Stimulated activated CD4-positive, alpha-beta T cell treated with anti-CD3 and anti-CD28 coated beads, Interleukin-15, amount 100 ng/mL, for 24 hours (primary cell): Measurements from ENCODE around the gene SSRP1.
"Not testable (repeated sequence)": the region's sequence is repeated elsewhere in the genome, so short reads cannot be mapped to it uniquely, and the experiment has no call there.

ENCODE experiments used
- DNase-seq: peaks from one replicate; pipeline ENCODE4 v3.0.0-alpha.2; 2020

Gene SSRP1

GRCh38 chr11:57313071-57313787 is 22.5 kb downstream of the SSRP1 start:
- DNase-seq: no peak

DNA sequence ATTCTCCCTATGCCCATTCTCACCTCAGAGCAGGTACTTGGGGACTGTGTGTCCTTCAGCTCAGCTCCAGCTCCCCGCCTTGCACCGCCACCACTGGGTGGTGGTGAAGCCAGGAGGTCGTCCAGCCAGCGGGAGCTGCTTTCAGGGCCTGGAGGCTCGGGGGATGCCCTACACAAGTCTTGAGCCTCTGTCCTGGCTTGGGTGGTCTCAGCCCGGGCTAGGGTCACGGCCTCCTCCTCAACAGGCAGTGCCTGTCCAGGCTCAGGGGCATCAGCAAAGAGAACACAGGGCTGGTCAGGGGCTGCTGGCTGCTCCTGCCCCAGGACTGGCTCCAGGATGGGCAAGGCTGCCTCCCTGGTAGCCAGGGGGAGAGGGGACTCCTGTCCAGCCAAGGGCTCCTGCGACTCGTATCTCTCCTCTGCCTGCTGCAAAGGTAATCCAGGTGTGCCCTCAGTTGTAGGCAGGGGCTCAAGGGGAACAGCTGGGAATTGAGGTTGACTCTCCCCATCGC is 23.1 kb downstream of the SSRP1 start:
- DNase-seq: no peak

GRCh38 chr11:57311109-57311936 is 24.4 kb downstream of the SSRP1 start:
- DNase-seq: peak; percentile 89

DNA sequence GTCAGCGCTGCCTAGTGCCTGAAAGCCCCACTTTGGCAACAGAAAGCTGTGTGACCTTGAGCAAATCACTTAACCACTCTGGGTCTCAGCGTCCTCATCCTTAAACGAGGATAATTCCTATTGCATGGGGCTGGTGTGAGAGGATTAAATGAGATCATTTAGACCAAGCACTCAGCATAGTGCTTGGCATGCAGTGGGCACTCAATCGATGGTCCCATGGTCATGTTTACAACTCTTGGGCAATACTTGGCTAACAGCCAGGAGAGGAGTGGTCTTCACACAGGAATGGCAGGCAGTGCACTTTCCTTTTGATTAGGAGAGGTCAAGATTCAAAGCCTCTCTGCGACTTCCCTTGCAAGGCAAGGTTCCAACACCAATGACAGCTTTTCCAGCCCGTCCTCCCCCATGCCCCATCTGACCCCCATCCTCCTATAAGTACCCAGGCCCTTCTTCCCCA is 25.0 kb downstream of the SSRP1 start:
- DNase-seq: no peak

GRCh38 chr11:57310091-57310490 is 25.6 kb downstream of the SSRP1 start:
- DNase-seq: no peak

- no peak for DNase-seq
Observed at GRCh38 chr11:57309106-57310059, 26.3 kb downstream of the SSRP1 start.

GRCh38 chr11:57308426-57309060 is 27.1 kb downstream of the SSRP1 start:
- DNase-seq: no peak

DNA sequence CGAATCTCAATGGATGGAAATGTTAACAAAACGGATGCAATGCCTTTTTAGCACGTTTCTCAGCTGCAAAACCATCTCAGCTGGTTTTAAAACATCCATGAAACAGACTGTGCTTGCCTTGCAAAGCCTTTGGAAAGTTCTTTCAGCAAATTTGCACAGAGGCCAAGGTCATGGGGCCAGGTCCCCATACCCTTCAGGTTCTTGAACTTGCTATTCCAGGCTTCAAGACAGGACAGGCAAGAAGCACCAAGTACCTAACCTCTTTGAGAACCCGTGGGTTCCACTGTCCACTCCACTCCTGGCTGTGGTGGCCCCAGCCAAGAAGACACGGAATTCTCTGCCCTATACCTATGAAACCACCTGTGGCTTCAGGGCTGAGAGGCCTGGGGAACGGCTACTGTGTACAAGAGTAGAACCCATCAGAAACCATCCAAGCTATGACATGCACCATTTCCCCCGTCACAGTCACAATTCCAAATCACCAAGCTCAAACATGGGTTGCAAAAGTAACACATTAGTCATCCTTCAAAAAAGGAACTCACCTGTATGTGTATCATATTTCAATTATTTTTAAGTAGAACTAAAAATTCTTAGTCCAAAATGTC is 27.9 kb downstream of the SSRP1 start:
- no peak for DNase-seq

- no peak for DNase-seq
Observed at GRCh38 chr11:57306940-57307565, 28.6 kb downstream of the SSRP1 start.

DNA sequence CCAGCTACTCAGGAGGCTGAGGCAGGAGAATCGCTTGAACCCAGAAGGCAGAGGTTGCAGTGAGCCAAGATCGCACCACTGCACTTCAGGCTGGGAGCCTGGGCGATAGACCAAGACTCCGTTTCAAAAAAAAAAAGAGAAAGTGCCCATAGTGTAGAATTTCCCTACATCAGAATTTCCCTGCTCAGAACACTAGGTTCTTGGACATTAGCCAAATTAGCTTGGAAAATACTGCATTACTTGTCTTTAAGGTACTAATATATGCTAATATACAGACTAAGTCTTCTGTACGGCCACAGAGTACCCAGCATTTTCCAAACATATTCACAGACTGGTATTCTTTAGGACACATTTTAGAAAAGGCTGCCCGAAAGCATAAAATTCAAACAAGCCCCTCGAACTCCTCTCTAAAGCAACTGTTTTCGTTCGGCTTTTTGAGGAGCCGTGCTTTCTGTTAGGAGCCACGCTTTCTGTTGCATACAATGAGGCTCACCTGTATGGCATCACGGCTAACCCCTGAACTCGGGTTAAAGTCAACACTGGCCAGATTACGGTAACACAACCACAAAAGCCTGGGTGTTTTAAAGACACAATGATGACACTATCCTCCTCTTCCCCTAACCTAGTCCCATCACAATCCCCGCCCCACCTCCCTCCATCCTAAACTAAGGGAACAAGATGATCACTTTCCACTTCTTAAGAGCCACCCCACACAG is 29.4 kb downstream of the SSRP1 start:
- no peak for DNase-seq

GRCh38 chr11:57305523-57305922 is 30.2 kb downstream of the SSRP1 start:
- no peak for DNase-seq

GRCh38 chr11:57303990-57304579 is 31.6 kb downstream of the SSRP1 start:
- no peak for DNase-seq

- no peak for DNase-seq
Observed at GRCh38 chr11:57303280-57303989, 32.3 kb downstream of the SSRP1 start.

DNA sequence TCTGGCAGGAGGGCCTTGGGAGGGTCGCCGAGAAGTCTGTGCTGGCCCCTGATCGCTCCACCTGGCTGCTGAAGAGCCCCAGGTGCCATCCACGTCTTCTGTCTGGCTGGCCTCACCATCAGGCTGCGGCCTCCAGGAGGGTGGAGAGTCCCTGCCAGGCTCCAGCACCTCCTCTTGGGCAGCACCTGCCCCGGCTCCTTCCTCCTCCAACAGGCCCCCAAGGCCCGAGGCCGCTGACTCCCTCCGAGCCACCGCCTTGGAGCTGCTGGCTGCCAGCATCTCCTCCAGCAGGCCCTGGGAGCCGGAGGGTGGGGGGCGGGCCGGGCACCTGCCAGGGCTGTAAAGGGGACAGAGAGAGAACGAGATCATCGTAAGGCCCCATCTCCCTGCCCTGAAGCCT is 33.2 kb downstream of the SSRP1 start:
- DNase-seq: no peak

DNA sequence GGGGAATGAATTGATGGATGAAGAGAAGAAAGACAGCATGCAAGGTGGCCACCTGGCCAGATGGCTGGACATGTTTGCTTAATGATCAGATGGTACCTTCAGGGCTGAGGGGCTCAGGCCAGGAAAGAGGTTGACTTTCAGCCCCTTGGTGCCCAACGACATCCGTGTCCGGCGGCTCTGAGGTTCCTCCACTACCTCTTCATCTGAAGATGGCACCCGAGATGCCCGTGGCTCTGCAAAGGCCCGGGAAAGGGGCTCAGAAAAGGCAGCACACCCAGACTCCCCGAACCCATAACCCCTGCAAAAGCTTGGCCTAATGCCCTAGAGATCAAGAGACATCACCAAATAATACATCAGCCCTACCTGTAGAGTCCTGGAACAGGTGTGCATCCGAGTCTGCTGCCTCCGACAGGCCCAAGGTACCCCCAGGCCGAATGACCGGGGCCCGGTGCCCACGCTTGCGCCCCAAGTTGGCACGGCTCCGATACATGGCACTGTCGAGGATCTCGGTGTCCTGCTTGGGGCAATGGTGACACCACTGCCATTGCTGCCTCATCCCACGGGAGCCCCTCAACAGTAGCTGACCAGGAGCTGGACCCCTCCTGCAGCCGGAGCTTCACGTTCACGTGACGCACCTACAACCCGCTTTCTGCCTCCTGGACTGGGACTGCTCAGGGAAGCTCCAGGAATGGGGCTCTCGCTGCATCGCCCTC is 33.8 kb downstream of the SSRP1 start:
- DNase-seq: no peak

GRCh38 chr11:57300785-57301184 is 34.9 kb downstream of the SSRP1 start:
- DNase-seq: no peak

DNA sequence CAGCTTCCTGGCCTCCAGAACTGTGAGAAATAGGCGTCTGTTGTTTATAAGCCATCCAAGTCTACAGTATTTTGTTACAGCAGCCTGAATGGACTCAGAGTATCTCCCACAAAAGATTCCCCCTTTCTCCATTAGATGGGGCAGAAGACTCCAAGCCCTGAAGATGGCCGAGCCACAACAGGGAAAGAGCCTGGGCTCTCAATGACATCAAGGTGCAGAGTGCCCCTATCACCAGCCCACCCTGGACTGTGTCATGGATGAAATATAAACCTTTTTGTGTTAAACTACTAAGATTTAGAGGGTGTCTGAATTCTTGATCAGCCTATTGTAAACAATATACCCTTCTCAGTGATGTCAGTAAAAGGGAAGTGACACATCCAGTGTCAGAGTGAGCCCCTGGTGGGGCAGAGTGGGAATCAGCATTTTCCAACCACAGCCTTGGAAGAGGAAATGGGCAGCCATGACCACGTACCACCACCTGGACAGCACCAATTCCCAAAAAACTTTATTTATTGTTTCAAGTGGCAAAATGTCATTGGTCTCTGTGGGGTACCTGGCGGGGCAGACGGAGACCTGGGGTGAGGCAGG is 36.4 kb downstream of the SSRP1 start:
- no peak for DNase-seq

- no peak for DNase-seq
Observed at GRCh38 chr11:57297221-57297620, 38.5 kb downstream of the SSRP1 start.

- DNase-seq: not testable (repeated sequence)
Observed at GRCh38 chr11:57296205-57296604, 39.5 kb downstream of the SSRP1 start.
